ENCODE data around the gene AP4B1.

AP4B1 gene

DNA sequence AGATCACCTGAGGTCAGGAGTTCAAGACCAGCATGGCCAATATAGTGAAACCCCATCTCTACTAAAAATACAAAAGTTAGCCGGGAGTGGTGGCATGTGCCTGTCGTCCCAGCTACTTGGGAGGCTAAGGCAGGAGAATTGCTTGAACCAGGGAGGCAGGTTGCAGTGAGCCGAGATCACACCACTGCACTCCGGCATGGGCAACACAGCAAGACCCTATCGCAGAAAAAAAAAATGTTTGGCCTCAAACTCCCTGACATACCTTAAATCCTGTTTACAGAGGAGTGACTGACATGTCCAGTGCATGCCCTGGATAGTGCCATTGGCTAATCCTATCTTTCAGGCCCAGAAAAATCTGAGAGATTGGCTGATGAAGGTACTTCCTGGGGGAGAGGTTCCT is 12.4 kb upstream of the AP4B1 start:
- Histone ChIP-seq H3K36me3 (ENCODE audit: control insufficient read depth in 2 of 2, insufficient read depth in 2 of 2, low read length in 2 of 2) (peaks cover 0 to 4% of the 10 kb centered on the region in 2 donors), H3K4me1 (ENCODE audit: control insufficient read depth in 2 of 2, insufficient read depth in 2 of 2, low read length in 2 of 2) (peaks cover 0 to 4% of the 10 kb centered on the region in 2 donors), H3K27ac (ENCODE audit: low read depth in 2 of 2, low read length in 2 of 2) (no peak overlapping the region), H3K9ac (ENCODE audit: low read depth in 1 of 2, low read length in 2 of 2) (no peak overlapping the region), H3K27me3 (ENCODE audit: control insufficient read depth in 2 of 2, insufficient read depth in 2 of 2, low read length in 2 of 2) (no peaks in the 10 kb centered on the region), H3K4me3 (ENCODE audit: low read length in 2 of 2) (no peak overlapping the region), H3K9me3 (ENCODE audit: control insufficient read depth in 2 of 2, low read length in 2 of 2) (no peaks in the 10 kb centered on the region)

DNA sequence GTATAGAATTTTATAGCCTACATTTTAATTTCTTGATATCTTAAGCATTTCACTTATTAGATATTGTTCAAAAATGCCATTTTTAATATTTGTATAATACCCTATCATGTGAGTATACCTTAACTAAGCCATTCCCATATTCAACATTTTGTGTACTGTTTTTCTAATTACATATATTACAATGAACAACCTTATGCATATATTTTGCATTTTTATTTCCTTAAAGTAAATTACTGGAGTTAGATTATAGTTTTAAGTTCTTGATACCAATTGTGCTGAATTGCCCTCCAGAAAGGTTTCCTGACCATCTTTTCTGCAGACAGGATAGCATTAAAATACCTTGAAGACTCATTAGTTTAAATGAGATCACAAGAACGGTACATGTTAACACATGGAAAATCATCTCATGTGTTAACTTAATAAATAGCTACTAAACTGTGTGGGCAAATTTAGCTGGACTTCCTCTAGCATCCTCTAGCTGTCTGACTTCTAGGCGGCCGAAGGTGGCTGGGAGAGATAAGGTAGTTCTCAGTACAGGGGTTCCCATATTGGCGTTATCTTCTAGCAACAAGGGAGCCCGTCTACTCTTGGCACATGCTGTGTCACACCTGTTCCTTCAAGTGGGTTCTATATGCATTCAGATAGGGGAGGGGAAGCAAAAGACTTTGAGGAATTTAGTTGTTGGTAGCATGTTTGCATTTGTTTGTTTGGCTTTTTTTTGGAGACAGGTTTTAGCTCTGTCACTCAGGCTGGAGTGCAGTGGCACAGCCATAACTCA is 9.5 kb upstream of the AP4B1 start:
- peaks cover 0 to 4% of the 10 kb centered on the region in 2 donors for H3K4me1 ChIP-seq (ENCODE audit: control insufficient read depth in 2 of 2, insufficient read depth in 2 of 2, low read length in 2 of 2)
- no peaks in the 10 kb centered on the region for H3K27me3 ChIP-seq (ENCODE audit: control insufficient read depth in 2 of 2, insufficient read depth in 2 of 2, low read length in 2 of 2)
- no peak overlapping the region for H3K27ac ChIP-seq (ENCODE audit: low read depth in 2 of 2, low read length in 2 of 2)
- no peak overlapping the region for H3K9ac ChIP-seq (ENCODE audit: low read depth in 1 of 2, low read length in 2 of 2)
- no peaks in the 10 kb centered on the region for H3K9me3 ChIP-seq (ENCODE audit: control insufficient read depth in 2 of 2, low read length in 2 of 2)
- peaks cover 7 to 21% of the 10 kb centered on the region in 2 donors for H3K36me3 ChIP-seq (ENCODE audit: control insufficient read depth in 2 of 2, insufficient read depth in 2 of 2, low read length in 2 of 2)
- no peak overlapping the region for H3K4me3 ChIP-seq (ENCODE audit: low read length in 2 of 2)

DNA sequence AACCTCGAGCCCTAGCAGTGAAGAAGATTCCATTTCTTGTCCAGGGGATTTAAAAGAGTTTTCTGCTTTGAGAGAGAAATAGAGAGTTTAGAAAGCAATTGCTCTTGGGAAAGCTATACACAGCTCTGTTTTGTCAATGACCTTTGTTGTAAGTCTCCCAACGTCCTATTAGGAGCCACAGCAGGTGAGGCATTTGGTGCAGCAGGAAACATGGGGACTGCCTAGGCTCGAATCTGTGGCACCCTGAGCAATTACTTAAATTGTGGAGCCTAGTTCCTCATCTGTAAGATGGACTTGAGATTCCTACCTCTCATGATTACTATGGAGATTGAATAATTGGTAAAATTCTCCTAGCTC is 8.7 kb upstream of the AP4B1 start:
- H3K4me3 ChIP-seq (ENCODE audit: low read length in 2 of 2), result no peak overlapping the region
- peaks cover 0 to 4% of the 10 kb centered on the region in 2 donors for H3K4me1 ChIP-seq (ENCODE audit: control insufficient read depth in 2 of 2, insufficient read depth in 2 of 2, low read length in 2 of 2)
- H3K27me3 ChIP-seq (ENCODE audit: control insufficient read depth in 2 of 2, insufficient read depth in 2 of 2, low read length in 2 of 2), result no peaks in the 10 kb centered on the region
- H3K9me3 ChIP-seq (ENCODE audit: control insufficient read depth in 2 of 2, low read length in 2 of 2), result no peaks in the 10 kb centered on the region
- no peak overlapping the region for H3K27ac ChIP-seq (ENCODE audit: low read depth in 2 of 2, low read length in 2 of 2)
- H3K36me3 ChIP-seq (ENCODE audit: control insufficient read depth in 2 of 2, insufficient read depth in 2 of 2, low read length in 2 of 2), result peaks cover 7 to 27% of the 10 kb centered on the region in 2 donors
- H3K9ac ChIP-seq (ENCODE audit: low read depth in 1 of 2, low read length in 2 of 2), result no peak overlapping the region

DNA sequence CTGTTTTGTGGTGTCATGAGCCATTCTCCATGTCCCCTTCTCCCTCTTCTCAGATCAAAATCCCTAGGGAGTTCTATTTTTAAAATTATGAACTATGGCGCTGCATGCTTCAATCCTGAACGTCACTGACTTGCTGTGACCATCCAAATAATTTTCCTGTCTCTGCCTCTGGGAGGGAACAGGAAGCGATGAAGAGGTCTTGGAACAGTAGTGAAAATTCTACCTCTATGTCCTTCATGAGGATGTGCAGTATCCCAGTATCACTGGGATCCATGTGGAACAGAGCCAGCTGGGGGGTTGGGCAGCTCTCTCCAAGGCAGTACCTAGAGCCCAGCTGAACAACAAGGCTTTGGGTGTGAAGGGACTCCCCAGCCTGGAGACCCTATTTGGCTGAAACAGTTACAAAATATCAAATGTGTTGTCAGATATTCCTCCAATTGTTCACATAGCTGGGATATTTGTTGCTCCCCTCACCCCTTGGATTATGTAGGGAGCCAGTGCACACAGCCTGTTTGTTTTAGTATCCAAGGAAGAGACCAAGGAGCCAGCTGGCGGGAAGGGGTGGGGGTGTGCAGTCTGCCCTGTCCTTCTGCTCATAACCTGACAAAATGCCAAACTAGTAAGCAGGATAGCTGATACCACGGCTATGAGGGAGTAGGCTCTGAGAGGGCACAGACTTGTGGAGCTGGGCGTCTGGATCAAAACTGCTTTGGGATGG is 8.2 kb upstream of the AP4B1 start:
- H3K36me3 ChIP-seq (ENCODE audit: control insufficient read depth in 2 of 2, insufficient read depth in 2 of 2, low read length in 2 of 2), result peaks cover 7 to 32% of the 10 kb centered on the region in 2 donors
- no peaks in the 10 kb centered on the region for H3K27me3 ChIP-seq (ENCODE audit: control insufficient read depth in 2 of 2, insufficient read depth in 2 of 2, low read length in 2 of 2)
- H3K27ac ChIP-seq (ENCODE audit: low read depth in 2 of 2, low read length in 2 of 2), result peak overlapping the region; percentile 41 to 45
- H3K9ac ChIP-seq (ENCODE audit: low read depth in 1 of 2, low read length in 2 of 2), result no peak overlapping the region
- H3K4me1 ChIP-seq (ENCODE audit: control insufficient read depth in 2 of 2, insufficient read depth in 2 of 2, low read length in 2 of 2), result peaks cover 0 to 4% of the 10 kb centered on the region in 2 donors
- H3K4me3 ChIP-seq (ENCODE audit: low read length in 2 of 2), result no peak overlapping the region
- H3K9me3 ChIP-seq (ENCODE audit: control insufficient read depth in 2 of 2, low read length in 2 of 2), result no peaks in the 10 kb centered on the region

DNA sequence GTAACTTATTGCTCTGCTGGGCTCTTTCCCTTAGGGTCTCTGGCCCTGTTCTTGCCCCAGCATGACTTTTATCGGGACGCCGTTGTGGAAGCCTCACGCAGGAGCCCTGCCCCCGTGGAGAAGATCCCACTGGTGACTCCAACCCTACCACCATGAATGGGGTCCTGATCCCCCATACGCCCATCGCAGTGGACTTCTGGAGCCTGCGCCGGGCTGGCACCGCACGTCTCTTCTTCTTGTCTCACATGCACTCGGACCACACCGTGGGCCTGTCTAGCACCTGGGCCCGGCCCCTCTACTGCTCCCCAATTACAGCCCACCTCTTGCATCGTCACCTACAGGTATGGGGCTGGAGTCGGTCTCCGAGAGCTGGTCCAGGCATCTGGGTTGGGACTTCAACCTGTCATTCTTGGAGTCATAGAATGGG is 849 bp upstream of the AP4B1 start:
- Histone ChIP-seq H3K4me3 (ENCODE audit: low read length in 2 of 2) (peak overlapping the region; percentile 75 to 96), H3K9me3 (ENCODE audit: control insufficient read depth in 2 of 2, low read length in 2 of 2) (no peaks in the 10 kb centered on the region), H3K36me3 (ENCODE audit: control insufficient read depth in 2 of 2, insufficient read depth in 2 of 2, low read length in 2 of 2) (peaks cover 0 to 25% of the 10 kb centered on the region in 2 donors), H3K27ac (ENCODE audit: low read depth in 2 of 2, low read length in 2 of 2) (peak overlapping the region; percentile 76 to 93), H3K4me1 (ENCODE audit: control insufficient read depth in 2 of 2, insufficient read depth in 2 of 2, low read length in 2 of 2) (peaks cover 26 to 29% of the 10 kb centered on the region in 2 donors), H3K27me3 (ENCODE audit: control insufficient read depth in 2 of 2, insufficient read depth in 2 of 2, low read length in 2 of 2) (no peaks in the 10 kb centered on the region), H3K9ac (ENCODE audit: low read depth in 1 of 2, low read length in 2 of 2) (peak overlapping the region; percentile 86 to 94)

DNA sequence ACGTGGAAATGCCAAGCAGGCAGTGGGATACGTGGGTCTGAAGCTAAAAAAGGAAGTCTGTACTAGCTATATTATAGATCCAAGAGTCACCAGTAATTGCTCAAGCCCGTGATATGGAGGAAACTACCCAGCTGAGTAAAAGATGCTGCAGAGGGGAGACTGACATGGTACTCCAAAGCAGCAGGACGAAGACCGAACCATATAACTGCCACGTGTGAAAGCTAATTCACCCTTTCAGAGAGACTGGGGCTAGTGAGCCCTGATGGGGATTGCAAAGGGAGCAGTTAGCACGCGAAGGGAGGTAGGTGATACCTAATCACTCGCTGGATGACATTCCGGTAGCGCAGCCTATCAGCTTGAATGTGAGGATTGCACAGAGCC is 316 bp downstream of the AP4B1 start:
- Histone ChIP-seq H3K36me3 (ENCODE audit: control insufficient read depth in 2 of 2, insufficient read depth in 2 of 2, low read length in 2 of 2) (peaks cover 9 to 32% of the 10 kb centered on the region in 2 donors), H3K9ac (ENCODE audit: low read depth in 1 of 2, low read length in 2 of 2) (peak overlapping the region; percentile 82 to 86), H3K9me3 (ENCODE audit: control insufficient read depth in 2 of 2, low read length in 2 of 2) (no peaks in the 10 kb centered on the region), H3K4me3 (ENCODE audit: low read length in 2 of 2) (peak overlapping the region; percentile 75 to 96), H3K27me3 (ENCODE audit: control insufficient read depth in 2 of 2, insufficient read depth in 2 of 2, low read length in 2 of 2) (no peaks in the 10 kb centered on the region), H3K4me1 (ENCODE audit: control insufficient read depth in 2 of 2, insufficient read depth in 2 of 2, low read length in 2 of 2) (peaks cover 26 to 29% of the 10 kb centered on the region in 2 donors), H3K27ac (ENCODE audit: low read depth in 2 of 2, low read length in 2 of 2) (peak overlapping the region; percentile 93 to 94)

DNA sequence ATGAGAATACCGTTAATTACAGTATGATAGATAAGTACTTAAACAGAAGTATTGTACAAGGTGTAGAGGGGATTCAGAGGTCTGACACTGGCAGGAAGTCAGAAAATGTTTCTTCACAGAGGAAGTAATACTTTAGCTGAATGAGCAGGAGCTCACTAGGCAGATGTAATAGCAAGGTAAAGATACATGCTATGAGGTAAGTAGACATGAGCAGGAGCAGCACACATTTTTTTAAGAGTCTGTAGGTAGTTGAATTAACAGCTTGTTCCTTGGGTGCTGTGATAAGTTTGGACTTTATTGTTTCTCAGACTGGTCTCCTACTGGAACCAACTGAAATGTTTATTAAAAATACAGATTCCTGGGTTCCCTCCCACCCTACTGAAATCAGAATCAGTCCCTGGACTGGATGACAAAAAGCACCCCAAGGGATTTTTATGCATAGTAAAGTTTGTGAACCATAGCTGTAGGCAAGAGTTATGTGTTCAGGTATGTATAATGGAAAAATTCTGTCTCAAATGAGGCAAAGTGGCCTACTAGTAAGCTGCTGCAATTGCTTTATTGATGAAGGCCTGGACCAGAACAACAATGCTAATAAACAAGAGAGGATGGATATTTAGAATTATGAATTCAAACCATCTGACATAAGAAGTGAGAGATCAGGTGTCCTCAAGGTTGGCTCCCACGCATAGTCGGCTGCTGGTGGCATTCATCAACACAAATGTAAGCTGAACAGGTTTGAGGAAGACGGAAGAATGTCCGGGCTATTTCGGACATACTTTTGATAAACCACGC is 902 bp downstream of the AP4B1 start:
- H3K4me3 ChIP-seq (ENCODE audit: low read length in 2 of 2), result peak overlapping the region; percentile 75 to 96
- H3K9ac ChIP-seq (ENCODE audit: low read depth in 1 of 2, low read length in 2 of 2), result peak overlapping the region; percentile 82 to 86
- H3K27me3 ChIP-seq (ENCODE audit: control insufficient read depth in 2 of 2, insufficient read depth in 2 of 2, low read length in 2 of 2), result no peaks in the 10 kb centered on the region
- peaks cover 26 to 29% of the 10 kb centered on the region in 2 donors for H3K4me1 ChIP-seq (ENCODE audit: control insufficient read depth in 2 of 2, insufficient read depth in 2 of 2, low read length in 2 of 2)
- H3K9me3 ChIP-seq (ENCODE audit: control insufficient read depth in 2 of 2, low read length in 2 of 2), result no peaks in the 10 kb centered on the region
- peaks cover 13 to 33% of the 10 kb centered on the region in 2 donors for H3K36me3 ChIP-seq (ENCODE audit: control insufficient read depth in 2 of 2, insufficient read depth in 2 of 2, low read length in 2 of 2)
- peak overlapping the region; percentile 93 to 94 for H3K27ac ChIP-seq (ENCODE audit: low read depth in 2 of 2, low read length in 2 of 2)

DNA sequence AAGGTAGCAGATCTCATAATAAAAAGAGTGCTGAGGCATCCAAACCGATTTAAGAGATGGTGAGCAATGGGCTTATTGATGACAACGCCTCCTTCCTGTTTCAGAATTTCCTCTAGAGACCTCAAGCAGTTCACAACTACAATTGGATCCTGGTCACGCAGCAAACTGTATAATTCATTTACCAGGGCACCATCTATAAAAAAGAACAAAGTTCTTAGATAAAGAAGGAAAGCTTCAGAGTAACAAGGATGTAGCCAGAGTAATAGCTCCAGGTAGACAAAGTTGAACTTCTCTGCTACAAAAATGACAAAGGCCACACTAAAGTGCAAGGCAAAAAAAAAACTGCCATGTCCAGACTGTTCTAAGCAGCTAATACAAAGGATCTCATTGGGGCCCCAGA is 3.4 kb downstream of the AP4B1 start:
- peaks cover 21 to 44% of the 10 kb centered on the region in 2 donors for H3K36me3 ChIP-seq (ENCODE audit: control insufficient read depth in 2 of 2, insufficient read depth in 2 of 2, low read length in 2 of 2)
- H3K4me1 ChIP-seq (ENCODE audit: control insufficient read depth in 2 of 2, insufficient read depth in 2 of 2, low read length in 2 of 2), result peaks cover 26 to 29% of the 10 kb centered on the region in 2 donors
- H3K9me3 ChIP-seq (ENCODE audit: control insufficient read depth in 2 of 2, low read length in 2 of 2), result no peaks in the 10 kb centered on the region
- H3K9ac ChIP-seq (ENCODE audit: low read depth in 1 of 2, low read length in 2 of 2), result peak overlapping the region in 1 of 2 donors; percentile 17
- H3K27ac ChIP-seq (ENCODE audit: low read depth in 2 of 2, low read length in 2 of 2), result peak overlapping the region; percentile 72 to 81
- no peak overlapping the region for H3K4me3 ChIP-seq (ENCODE audit: low read length in 2 of 2)
- no peaks in the 10 kb centered on the region for H3K27me3 ChIP-seq (ENCODE audit: control insufficient read depth in 2 of 2, insufficient read depth in 2 of 2, low read length in 2 of 2)

DNA sequence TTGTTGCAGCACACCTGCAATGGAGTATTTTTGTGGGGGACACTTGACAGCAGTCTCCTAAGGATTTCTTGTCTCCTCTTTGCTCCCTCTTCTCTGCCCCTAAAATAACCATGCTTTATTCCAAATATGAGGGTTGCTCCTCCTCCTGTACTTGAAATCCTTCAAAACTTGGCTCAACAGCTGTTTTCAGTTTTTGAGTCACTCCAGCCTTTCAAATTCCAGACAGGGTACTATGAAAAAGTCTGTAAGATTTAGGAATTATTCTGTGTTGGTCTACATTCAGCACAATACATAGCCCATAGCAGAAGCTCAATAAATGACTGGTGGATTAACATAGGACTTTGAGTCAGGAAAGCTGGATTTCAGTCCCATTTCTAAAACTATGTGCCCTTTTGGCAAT is 5.5 kb downstream of the AP4B1 start:
- Histone ChIP-seq H3K36me3 (ENCODE audit: control insufficient read depth in 2 of 2, insufficient read depth in 2 of 2, low read length in 2 of 2) (peaks cover 35 to 63% of the 10 kb centered on the region in 2 donors), H3K9me3 (ENCODE audit: control insufficient read depth in 2 of 2, low read length in 2 of 2) (no peaks in the 10 kb centered on the region), H3K4me1 (ENCODE audit: control insufficient read depth in 2 of 2, insufficient read depth in 2 of 2, low read length in 2 of 2) (peaks cover 24 to 25% of the 10 kb centered on the region in 2 donors), H3K27ac (ENCODE audit: low read depth in 2 of 2, low read length in 2 of 2) (no peak overlapping the region), H3K4me3 (ENCODE audit: low read length in 2 of 2) (no peak overlapping the region), H3K9ac (ENCODE audit: low read depth in 1 of 2, low read length in 2 of 2) (no peak overlapping the region), H3K27me3 (ENCODE audit: control insufficient read depth in 2 of 2, insufficient read depth in 2 of 2, low read length in 2 of 2) (no peaks in the 10 kb centered on the region)
